Kidney epithelial cell (primary cell): ENCODE data around the gene PLCB1. TPM values are rescaled to one million over a fixed set of nuclear protein-coding genes. Genes with fewer than 3 reads are reported as not detected.

Experiments
- DNase-seq: peaks from one replicate; pipeline ENCODE4 v3.0.0-alpha.2; 2010; ENCODE audit warnings: low read depth
- H3K27me3 ChIP-seq: 2 replicates; pipeline ENCODE4 v1.6.0; 2011; ENCODE audit warnings: low read length; ENCODE audit not compliant: control insufficient read depth, insufficient read depth
- H3K36me3 ChIP-seq: 2 replicates; pipeline ENCODE4 v1.5.1; 2011; ENCODE audit warnings: low read length; ENCODE audit not compliant: control insufficient read depth, insufficient read depth
- H3K4me3 ChIP-seq: 2 replicates; pipeline ENCODE4 v1.5.1; 2011; ENCODE audit warnings: low read depth, mild to moderate bottlenecking, control low read depth, low read length
- CTCF ChIP-seq: IDR thresholded peaks from 2 replicates; pipeline ENCODE4 v1.5.1; 2011; ENCODE audit warnings: mild to moderate bottlenecking, moderate library complexity, low read length, control low read depth, inconsistent platforms; ENCODE audit not compliant: insufficient read depth, poor library complexity, severe bottlenecking
- total RNA-seq: library from RNA; depleted of rRNA; stranded (reverse); fragments of >200 nt; gene quantifications from 2 replicates; pipeline ENCODE4 v1.2.3, GENCODE V29; 2015

Gene PLCB1
- total RNA-seq, 1 donor from 2014 or later: 5.1 TPM

DNA sequence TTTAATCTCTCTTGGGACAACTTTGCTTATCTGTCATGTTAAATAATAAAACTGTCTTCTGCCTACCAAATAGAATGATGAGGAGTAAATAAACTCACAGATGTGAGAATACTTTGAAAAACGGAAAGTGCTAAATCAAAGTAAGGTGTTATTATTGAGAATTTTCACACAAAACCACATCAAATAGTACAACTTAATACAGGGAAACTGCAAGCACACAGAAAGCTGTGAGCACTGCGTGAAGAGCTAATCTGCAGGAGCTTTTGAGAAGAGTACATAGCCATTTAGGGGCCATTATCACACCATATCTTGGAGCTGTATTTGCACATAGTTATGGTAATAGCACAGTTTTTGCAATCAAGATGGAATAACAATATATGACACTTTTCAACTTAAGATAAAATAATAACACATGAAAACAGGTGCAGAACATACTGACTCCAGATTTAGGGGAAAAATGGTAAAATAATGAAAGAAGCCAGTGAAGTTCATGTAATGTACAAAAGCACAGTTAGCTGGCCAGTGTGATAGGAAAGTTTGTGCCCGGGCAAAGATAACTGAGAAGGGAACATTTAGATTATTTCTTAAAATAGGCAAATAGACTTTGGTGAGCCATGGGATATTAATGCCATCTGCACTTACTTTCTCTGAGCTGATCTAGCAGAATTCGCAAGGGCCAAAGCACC is 538.3 kb downstream of the PLCB1 start:
- no peak for DNase-seq
- no peaks in the 10 kb centered on the region for H3K36me3 ChIP-seq
- H3K27me3 ChIP-seq: no peaks in the 10 kb centered on the region
- H3K4me3 ChIP-seq: no peak overlapping the region
- no peak for TF ChIP-seq CTCF

GRCh38 chr20:8670893-8671215 is 538.8 kb downstream of the PLCB1 start:
- DNase-seq: no peak
- H3K36me3 ChIP-seq: no peaks in the 10 kb centered on the region

DNA sequence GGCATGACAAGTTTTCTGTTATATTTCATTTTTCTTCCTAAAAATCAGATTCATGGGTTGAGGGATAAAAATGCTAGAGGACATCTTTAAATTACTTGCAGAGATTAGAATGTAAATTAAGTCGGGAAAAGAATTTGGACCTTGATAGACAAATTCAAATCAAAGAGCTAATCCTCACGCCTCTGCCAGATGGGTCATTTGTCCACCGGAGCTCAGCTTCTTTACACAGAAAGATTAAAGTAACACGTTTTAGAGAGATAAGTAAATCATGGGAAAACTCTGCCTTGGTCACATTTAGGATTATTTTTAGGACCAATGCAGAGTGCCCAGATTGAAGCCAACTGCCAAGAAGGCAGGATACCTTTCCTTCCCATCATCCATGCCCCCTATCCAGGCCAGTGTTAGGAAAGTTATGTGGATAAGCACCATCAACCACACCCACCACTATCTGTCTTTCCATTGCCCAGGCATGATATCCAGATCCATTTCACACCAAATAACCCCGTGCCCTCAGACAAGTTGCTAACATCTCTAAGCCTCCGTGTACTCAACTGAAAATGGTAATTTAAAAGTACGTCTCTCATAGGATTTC is 539.4 kb downstream of the PLCB1 start:
- TF ChIP-seq CTCF: no peak
- DNase-seq: no peak
- Histone ChIP-seq H3K36me3 (no peaks in the 10 kb centered on the region), H3K4me3 (no peak overlapping the region), H3K27me3 (no peaks in the 10 kb centered on the region)

More at GRCh38 chr20:8670893-8671215, 538.8 kb downstream of the PLCB1 start:
- no peak for TF ChIP-seq CTCF
- no peaks in the 10 kb centered on the region for H3K27me3 ChIP-seq
- no peak overlapping the region for H3K4me3 ChIP-seq

GRCh38 chr20:8673116-8673515 is 541.0 kb downstream of the PLCB1 start:
- no peaks in the 10 kb centered on the region for H3K27me3 ChIP-seq
- no peak overlapping the region for H3K4me3 ChIP-seq
- no peak for TF ChIP-seq CTCF
- no peak for DNase-seq
- H3K36me3 ChIP-seq: no peaks in the 10 kb centered on the region

DNA sequence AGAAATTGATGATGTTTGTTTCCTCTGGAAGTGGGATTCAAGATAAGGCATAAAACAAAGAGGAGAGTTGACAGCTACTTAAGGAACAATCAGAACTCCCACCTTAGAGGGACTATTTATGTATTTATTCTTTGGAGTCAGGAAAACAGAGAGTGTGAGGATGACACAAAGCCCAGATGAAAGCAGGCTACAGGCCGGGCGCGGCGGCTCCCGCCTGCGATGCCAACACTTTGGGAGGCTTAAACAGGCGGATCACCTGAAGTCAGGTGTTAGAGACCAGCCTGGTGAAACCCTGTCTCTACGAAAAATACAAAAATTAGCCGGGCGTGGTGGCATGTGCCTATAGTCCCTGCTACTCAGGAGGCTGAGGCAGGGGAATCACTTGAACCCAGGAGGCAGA is 543.8 kb downstream of the PLCB1 start:
- TF ChIP-seq CTCF: no peak
- H3K27me3 ChIP-seq: no peaks in the 10 kb centered on the region
- DNase-seq: no peak
- H3K4me3 ChIP-seq: no peak overlapping the region
- H3K36me3 ChIP-seq: no peaks in the 10 kb centered on the region

GRCh38 chr20:8678098-8678776 is 546.2 kb downstream of the PLCB1 start:
- H3K36me3 ChIP-seq: no peaks in the 10 kb centered on the region
- no peaks in the 10 kb centered on the region for H3K27me3 ChIP-seq
- no peak for TF ChIP-seq CTCF
- no peak overlapping the region for H3K4me3 ChIP-seq
- no peak for DNase-seq
